IPS DF 4.7 (cell line): ENCODE measurements around the gene ZNF580.

Experiments used
- DNase-seq: peaks from one replicate; pipeline ENCODE4 v3.0.0-alpha.2; 2013; ENCODE audit warnings: low spot score; ENCODE audit errors: extremely low read depth

ZNF580 gene

DNA sequence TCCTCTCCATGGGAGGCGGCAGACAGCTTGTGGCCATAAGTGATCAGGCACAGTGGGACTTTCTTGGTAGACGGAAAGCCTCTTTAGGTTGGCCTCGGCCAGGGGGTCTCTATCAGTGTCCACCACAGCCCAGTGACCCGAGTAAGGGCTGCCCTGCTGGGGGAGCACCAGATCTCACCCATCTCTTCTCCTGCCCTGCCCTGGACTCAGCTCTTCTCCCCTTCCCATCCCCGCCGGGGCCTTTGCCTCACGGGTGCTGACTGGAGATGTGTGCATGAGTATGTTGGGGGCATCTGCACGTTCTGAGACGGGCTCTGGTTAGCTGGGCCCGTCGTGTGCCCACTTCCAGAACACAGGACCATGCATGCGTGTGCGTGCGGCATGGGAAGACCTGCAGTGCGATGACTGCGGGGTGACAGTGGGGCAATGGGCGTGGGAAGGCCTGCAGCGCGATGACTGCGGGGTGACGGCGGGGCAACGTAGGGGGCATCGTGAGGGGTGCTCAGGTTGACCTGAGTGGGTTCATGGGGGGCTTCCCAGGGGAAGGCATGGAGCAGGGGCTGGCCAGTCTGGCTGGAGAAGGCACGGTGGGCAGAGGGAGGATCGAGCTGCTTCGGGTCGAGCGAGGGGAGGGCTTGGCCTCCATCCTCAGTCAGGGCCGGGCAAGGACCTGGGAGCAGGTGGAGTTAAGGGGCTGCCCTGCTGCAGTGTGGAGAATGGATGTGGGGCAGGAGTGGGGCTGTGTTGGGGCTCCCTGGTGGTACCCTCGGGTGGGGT is 50.2 kb downstream of the ZNF580 start:
- no peak for DNase-seq

DNA sequence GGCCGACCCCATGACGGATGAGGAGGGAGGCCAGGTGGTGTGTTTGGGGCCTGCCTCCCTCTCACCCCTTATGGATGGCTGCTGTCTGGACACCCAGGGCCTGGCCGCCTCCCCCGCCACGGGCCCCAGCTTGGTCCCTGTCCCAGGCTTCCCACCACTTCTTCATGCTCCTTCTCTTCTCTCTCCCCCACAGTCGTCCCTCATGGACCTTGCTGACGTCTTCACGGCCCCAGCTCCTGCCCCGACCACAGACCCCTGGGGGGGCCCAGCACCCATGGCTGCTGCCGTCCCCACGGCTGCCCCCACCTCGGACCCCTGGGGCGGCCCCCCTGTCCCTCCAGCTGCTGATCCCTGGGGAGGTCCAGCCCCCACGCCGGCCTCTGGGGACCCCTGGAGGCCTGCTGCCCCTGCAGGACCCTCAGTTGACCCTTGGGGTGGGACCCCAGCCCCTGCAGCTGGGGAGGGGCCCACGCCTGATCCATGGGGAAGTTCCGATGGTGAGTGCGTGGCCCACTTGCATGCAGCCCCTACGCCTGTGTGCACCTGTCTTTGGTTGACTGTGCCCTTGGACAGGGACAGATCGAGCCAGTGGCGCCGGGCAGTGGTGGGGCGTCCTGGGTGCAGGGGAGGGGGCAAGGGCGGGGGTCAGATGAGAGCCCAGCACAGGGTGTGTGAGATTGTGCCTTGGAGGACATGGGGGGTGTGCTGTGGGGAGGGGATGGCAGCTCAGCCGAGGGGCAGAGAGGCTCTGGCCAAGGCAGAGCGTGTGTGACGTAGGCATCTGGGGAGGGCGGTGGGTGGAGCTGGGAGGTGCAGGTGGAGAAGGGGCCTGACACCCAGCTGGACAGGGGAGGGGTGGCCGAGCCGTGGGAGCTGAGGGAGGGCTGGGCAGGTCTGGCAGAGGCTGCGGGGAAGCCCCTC is 51.0 kb downstream of the ZNF580 start:
- DNase-seq, result no peak

DNA sequence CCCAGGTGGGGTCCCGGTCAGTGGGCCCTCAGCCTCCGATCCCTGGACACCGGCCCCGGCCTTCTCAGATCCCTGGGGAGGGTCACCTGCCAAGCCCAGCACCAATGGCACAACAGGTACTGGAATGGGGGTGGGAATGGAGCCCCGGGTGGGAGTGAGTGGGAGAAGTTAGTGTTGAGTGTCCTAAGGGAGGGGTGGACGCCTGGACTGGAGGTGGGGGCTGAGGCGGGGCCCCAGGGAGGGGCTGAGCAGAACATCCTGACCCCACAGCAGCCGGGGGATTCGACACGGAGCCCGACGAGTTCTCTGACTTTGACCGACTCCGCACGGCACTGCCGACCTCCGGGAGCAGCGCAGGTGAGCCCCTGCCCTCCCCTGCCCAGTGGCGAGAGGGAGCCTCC is 51.9 kb downstream of the ZNF580 start:
- no peak for DNase-seq
